HepG2 (cell line): ENCODE data around the gene MTSS2. TPM values are rescaled to one million over a fixed set of nuclear protein-coding genes. Genes with fewer than 3 reads are reported as not detected.
A peak's percentile ranks its signal among the peaks of the same experiment; 100 is the strongest.

Experiments used
- ATAC-seq: fragments of 200-7000 bp; cut with Tn5 transposase; 3 replicates; pipeline ENCODE4 v1.9.1; 2020; ENCODE audit warnings: mild to moderate bottlenecking, moderate library complexity
- BruUV-seq: library from RNA; stranded (reverse); fragments of 400-500 nt; replicated peaks from 2 replicates; lab custom pipeline; 2021; lab: Mats Ljungman, UMichigan
- CTCF ChIA-PET: fragments of 300-600 bp; formaldehyde crosslinking; extraction: SDS; loops from one replicate; lab custom pipeline; 2021; ENCODE audit warnings: low total read pairs, inconsistent platforms, low intra/inter-chr PET ratio; lab: Yijun Ruan, JAX
- POLR2A ChIA-PET: fragments of 350-600 bp; sonication (Branson Sonifier 250); formaldehyde crosslinking; loops from one replicate; lab custom pipeline; 2020; ENCODE audit warnings: antibody characterized with exemption, inconsistent platforms; lab: Yijun Ruan, JAX
- DNase-seq: peaks from one replicate; pipeline ENCODE4 v3.0.0-alpha.2; 2015; ENCODE audit warnings: low spot score
- FAIRE-seq: peaks from 3 replicates; lab custom pipeline; 2011; peaks lifted over from hg19 to GRCh38; lab: Jason Lieb, UNC
- H2AFZ ChIP-seq: one replicate; pipeline ENCODE4 v1.6.1; 2011; ENCODE audit warnings: low read length, inconsistent platforms
- H3K27ac ChIP-seq: fragments of 300-600 bp; 3 replicates; pipeline ENCODE4 v1.8.0; 2011; ENCODE audit warnings: mixed run types, mild to moderate bottlenecking, mixed read lengths, low read length, inconsistent platforms; ENCODE audit not compliant: insufficient read depth; ENCODE audit errors: extremely low read length
- H3K27me3 ChIP-seq, 2 experiments: fragments of 200-600 bp in 1 of 2; 2 replicates in 1 of 2; 3 replicates in 1 of 2; pipeline versions ENCODE4 v1.6.0 to v1.8.0; 2011; ENCODE audit warnings: low read length in 2 of 2, mild to moderate bottlenecking in 2 of 2, moderate library complexity in 2 of 2, inconsistent platforms in 1 of 2; ENCODE audit not compliant: insufficient read depth in 2 of 2, control insufficient read depth in 1 of 2
- H3K36me3 ChIP-seq, 2 experiments: fragments of 200-600 bp in 1 of 2; replicated peaks in 1 of 2; 2 replicates in 1 of 2; 3 replicates in 1 of 2; pipeline versions ENCODE4 v1.5.1 to v1.8.0; 2011; ENCODE audit warnings: low read length in 2 of 2, inconsistent platforms in 1 of 2; ENCODE audit not compliant: insufficient read depth in 2 of 2, control insufficient read depth in 1 of 2
- H3K4me1 ChIP-seq: 2 replicates; pipeline ENCODE4 v1.5.1; 2012; ENCODE audit warnings: low read length, inconsistent platforms; ENCODE audit not compliant: insufficient read depth
- H3K4me2 ChIP-seq: 2 replicates; pipeline ENCODE4 v1.6.0; 2011; ENCODE audit warnings: low read depth, low read length, inconsistent platforms
- H3K4me3 ChIP-seq, 3 experiments: fragments of 200-600 bp in 1 of 3; sonication (generic), shearing (Covaris generic) in 1 of 3; replicated peaks in 1 of 3; 2 replicates each; pipeline ENCODE4 v1.5.1; 2011 to 2016; ENCODE audit warnings: low read length in 3 of 3, inconsistent platforms in 2 of 3, low read depth in 2 of 3, mild to moderate bottlenecking in 2 of 3, control low read depth in 1 of 3, mixed read lengths in 1 of 3; ENCODE audit not compliant: insufficient read depth in 1 of 3
- H3K79me2 ChIP-seq: one replicate; pipeline ENCODE4 v1.6.1; 2011; ENCODE audit warnings: low read length, inconsistent platforms; ENCODE audit not compliant: insufficient read depth
- H3K9ac ChIP-seq: 2 replicates; pipeline ENCODE4 v1.6.0; 2011; ENCODE audit warnings: mild to moderate bottlenecking, low read depth, low read length, inconsistent platforms; ENCODE audit not compliant: insufficient read depth
- H3K9me3 ChIP-seq: 2 replicates; pipeline ENCODE4 v1.5.1; 2012; ENCODE audit warnings: mild to moderate bottlenecking, low read length
- H4K20me1 ChIP-seq: 2 replicates; pipeline ENCODE4 v1.6.0; 2011; ENCODE audit warnings: inconsistent platforms, mild to moderate bottlenecking, low read length, moderate library complexity; ENCODE audit not compliant: insufficient read depth
- CHD2 ChIP-seq: IDR thresholded peaks from 2 replicates; pipeline ENCODE4 v1.6.1; 2011; ENCODE audit warnings: low read depth, low read length, improper control_type of control experiment
- EED ChIP-seq: sonication (generic); formaldehyde crosslinking; IDR thresholded peaks from 2 replicates; pipeline ENCODE4 v1.5.0; 2020; ENCODE audit warnings: mild to moderate bottlenecking, missing genetic modification reagents
- ERF ChIP-seq: IDR thresholded peaks from 2 replicates; pipeline ENCODE4 v1.6.1; 2018; ENCODE audit warnings: missing biosample characterization, missing genetic modification reagents
- FOSL2 ChIP-seq: sonication (generic); formaldehyde crosslinking; IDR thresholded peaks from 2 replicates; pipeline ENCODE4 v1.4.0; 2020; ENCODE audit warnings: missing genetic modification reagents
- FOXA1 ChIP-seq, 2 experiments: fragments of 450-650 bp in 1 of 2; sonication (generic) in 1 of 2; formaldehyde crosslinking in 1 of 2; IDR thresholded peaks; 2 replicates each; pipeline versions ENCODE4 v1.4.0 to v1.6.1; 2016 to 2020; ENCODE audit warnings: missing genetic modification reagents in 1 of 2
- SOX13 ChIP-seq, 3 experiments: fragments of 450-650 bp in 1 of 3; sonication (generic) in 1 of 3; formaldehyde crosslinking in 1 of 3; IDR thresholded peaks in 2 of 3; conservative IDR thresholded peaks in 1 of 3; 2 replicates each; pipeline versions ENCODE4 v1.5.0 to v1.6.1; 2016 to 2020; ENCODE audit warnings: antibody characterized with exemption in 1 of 3, mild to moderate bottlenecking in 1 of 3, missing compliant biosample characterization in 1 of 3, missing genetic modification reagents in 1 of 3, moderate library complexity in 1 of 3
- TEAD3 ChIP-seq: optimal IDR thresholded peaks from 2 replicates; pipeline ENCODE3; 2016; ENCODE audit warnings: borderline replicate concordance
- WGBS: methylation state at CpG from one replicate; pipeline ENCODE4 v1.1.6; 2017; ENCODE audit warnings: low lambda C conversion rate; 5-methylcytosine and 5-hydroxymethylcytosine counted together
- in situ Hi-C: cut with HindIII; loops from 2 replicates; pipeline ENCODE4 v1.10.0; 2017; ENCODE audit warnings: low pct_unique_long_range_greater_than_20kb; ENCODE audit not compliant: extremely low pct_ligation_motif_present
- intact Hi-C: fragments of 100-400 bp; cut with micrococcal nuclease; formaldehyde crosslinking; loops from one replicate; pipeline ENCODE4 v1.10.0; 2022; ENCODE audit not compliant: unreplicated experiment
- polyA plus RNA-seq, 8 experiments: library from polyadenylated mRNA; depleted of rRNA in 3 of 8; stranded (reverse) in 7 of 8; unstranded in 1 of 8; fragments of >200 nt; fragmentation: Illumina TruSeq in 4 of 8; extraction: Trizol in 4 of 8; gene quantifications; 2 replicates each; pipeline versions ENCODE4 v1.2.1 to v1.2.3, GENCODE V29; 2011 to 2016; ENCODE audit warnings: low read depth in 4 of 8, missing spikeins in 1 of 8, mixed read lengths in 1 of 8; ENCODE audit not compliant: insufficient read depth in 1 of 8
- total RNA-seq, 5 experiments: library from RNA; depleted of rRNA; stranded (reverse); fragments of >200 nt; fragmentation: Illumina TruSeq; extraction: Trizol; gene quantifications; 2 replicates each; pipeline ENCODE4 v1.2.3, GENCODE V29; 2016; ENCODE audit warnings: low read depth in 1 of 5
- TF ChIP-seq, protein P1 (sequence below): sonication (generic); formaldehyde crosslinking; IDR thresholded peaks from 2 replicates; pipeline ENCODE4 v1.4.0; 2020; ENCODE audit warnings: missing genetic modification reagents, borderline replicate concordance
- TF ChIP-seq, protein P2 (sequence below): sonication (generic); formaldehyde crosslinking; IDR thresholded peaks from 2 replicates; pipeline ENCODE4 v1.4.0; 2020; ENCODE audit warnings: missing genetic modification reagents, borderline replicate concordance

MTSS2 gene
- total and polyA plus RNA-seq, 2 of the 13 experiments (the other 11 are each of a cell fraction or from before 2014, with no cell fraction given): 132 to 242 TPM

DNA sequence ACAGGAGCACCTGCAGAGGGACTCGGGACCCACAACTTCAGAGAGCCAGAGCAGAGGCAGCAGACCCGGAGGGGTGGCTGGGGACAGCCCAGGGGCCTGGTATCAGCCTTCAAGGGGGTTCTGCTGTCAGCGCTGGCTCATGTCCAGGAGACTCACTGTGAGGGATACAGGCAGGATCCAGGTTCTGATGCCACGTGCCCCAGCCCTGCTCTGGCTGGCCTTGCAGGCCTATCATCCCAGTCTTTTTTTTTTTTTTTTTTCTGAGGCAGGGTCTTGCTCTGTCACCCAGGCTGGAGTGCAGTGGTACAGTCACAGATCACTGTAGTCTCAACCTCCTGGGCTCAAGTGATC lies 9.0 kb upstream of the MTSS2 start (continued):
- TF ChIP-seq, protein P1, sequence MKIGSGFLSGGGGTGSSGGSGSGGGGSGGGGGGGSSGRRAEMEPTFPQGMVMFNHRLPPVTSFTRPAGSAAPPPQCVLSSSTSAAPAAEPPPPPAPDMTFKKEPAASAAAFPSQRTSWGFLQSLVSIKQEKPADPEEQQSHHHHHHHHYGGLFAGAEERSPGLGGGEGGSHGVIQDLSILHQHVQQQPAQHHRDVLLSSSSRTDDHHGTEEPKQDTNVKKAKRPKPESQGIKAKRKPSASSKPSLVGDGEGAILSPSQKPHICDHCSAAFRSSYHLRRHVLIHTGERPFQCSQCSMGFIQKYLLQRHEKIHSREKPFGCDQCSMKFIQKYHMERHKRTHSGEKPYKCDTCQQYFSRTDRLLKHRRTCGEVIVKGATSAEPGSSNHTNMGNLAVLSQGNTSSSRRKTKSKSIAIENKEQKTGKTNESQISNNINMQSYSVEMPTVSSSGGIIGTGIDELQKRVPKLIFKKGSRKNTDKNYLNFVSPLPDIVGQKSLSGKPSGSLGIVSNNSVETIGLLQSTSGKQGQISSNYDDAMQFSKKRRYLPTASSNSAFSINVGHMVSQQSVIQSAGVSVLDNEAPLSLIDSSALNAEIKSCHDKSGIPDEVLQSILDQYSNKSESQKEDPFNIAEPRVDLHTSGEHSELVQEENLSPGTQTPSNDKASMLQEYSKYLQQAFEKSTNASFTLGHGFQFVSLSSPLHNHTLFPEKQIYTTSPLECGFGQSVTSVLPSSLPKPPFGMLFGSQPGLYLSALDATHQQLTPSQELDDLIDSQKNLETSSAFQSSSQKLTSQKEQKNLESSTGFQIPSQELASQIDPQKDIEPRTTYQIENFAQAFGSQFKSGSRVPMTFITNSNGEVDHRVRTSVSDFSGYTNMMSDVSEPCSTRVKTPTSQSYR (CRISPR knock-in tag): no peak
- TF ChIP-seq FOXA1 (IDR thresholded peaks at IDR 0.05) (no peak), FOXA1 (CRISPR knock-in tag; IDR thresholded peaks at IDR 0.05) (no peak), CHD2 (no peak), ERF (CRISPR knock-in tag) (no peak), SOX13 (IDR thresholded peaks at IDR 0.05) (no peak), SOX13 (CRISPR knock-in tag; conservative IDR thresholded peaks at IDR 0.05 in 1 of 2, IDR thresholded peaks at IDR 0.05 in 1 of 2) (no peak)
- TF ChIP-seq, all 625 proteins: peak for 0

DNA sequence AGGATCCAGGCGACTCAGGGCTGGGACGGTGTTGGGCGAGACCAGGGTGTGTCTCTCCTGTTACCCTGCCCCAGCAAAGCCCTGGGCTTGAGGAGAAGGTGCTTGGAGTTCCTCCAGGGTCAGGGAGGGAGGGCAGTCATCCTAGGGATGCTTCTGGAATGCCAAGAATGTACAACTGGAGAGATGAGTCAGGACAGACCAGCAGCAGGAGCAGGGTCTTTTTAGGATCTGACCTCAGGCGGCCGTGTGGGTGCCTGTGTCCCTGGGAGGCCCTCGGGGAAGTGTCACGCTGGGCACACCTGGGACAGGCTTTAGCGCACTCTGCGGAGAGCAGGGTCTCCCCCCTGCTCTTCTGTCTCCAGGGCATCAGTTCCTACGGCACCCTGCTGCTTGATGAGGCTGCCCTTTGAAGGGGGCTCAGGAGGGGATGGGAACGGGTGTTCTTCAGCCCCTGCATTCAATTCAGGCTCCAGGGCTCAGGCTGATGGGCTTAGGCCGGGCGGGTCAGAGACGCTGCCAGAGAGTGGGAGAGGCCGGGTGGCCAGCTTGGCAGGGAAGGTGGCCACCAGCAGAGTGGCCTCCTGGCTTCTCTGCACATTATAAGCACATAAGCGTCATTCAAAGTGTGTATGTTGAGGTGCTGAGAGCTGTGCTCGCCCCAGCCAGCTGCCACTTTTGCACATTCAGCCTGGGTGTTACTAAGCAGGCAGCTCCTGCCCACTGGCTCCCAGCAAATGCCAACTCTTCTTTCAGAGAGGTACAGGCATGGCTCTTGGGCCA lies 8.4 kb upstream of the MTSS2 start:
- no peak overlapping the region for H3K27ac ChIP-seq
- H3K79me2 ChIP-seq: no peaks in the 10 kb centered on the region
- FAIRE-seq (no peak), ATAC-seq (no peak), DNase-seq (no peak)
- H3K4me3 ChIP-seq: no peak overlapping the region
- POLR2A ChIA-PET: interaction anchor here (2.6 kb wide), 1 partner anchor 31 kb away, joined by 14 read pairs; no protein-coding TSS in a partner anchor
- peaks cover 4 to 8% of the 10 kb centered on the region in 2 experiments; a peak in 2 of 5 replicates for H3K36me3 ChIP-seq
- no peaks in the 10 kb centered on the region for H3K9me3 ChIP-seq
- CTCF ChIA-PET: no interaction called here
- intact Hi-C loops (no loop called here), in situ Hi-C loops (no loop called here)
- no peaks in the 10 kb centered on the region for H3K27me3 ChIP-seq
- no peak overlapping the region for H2AFZ ChIP-seq
- TF ChIP-seq FOSL2 (CRISPR knock-in tag): 0 out of 2 replicates have a peak, but pooled peaks have one; percentile 26
- TF ChIP-seq, protein P2, sequence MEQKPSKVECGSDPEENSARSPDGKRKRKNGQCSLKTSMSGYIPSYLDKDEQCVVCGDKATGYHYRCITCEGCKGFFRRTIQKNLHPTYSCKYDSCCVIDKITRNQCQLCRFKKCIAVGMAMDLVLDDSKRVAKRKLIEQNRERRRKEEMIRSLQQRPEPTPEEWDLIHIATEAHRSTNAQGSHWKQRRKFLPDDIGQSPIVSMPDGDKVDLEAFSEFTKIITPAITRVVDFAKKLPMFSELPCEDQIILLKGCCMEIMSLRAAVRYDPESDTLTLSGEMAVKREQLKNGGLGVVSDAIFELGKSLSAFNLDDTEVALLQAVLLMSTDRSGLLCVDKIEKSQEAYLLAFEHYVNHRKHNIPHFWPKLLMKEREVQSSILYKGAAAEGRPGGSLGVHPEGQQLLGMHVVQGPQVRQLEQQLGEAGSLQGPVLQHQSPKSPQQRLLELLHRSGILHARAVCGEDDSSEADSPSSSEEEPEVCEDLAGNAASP: peak; percentile 24; the same call in 1 of the 2 replicates
- no peak for TF ChIP-seq EED (CRISPR knock-in tag)
- peak; percentile 78 for TF ChIP-seq TEAD3
- no peak overlapping the region for H3K4me2 ChIP-seq
- no peak overlapping the region for H3K9ac ChIP-seq
- no peaks in the 10 kb centered on the region for H4K20me1 ChIP-seq
- no TSS peak for BruUV-seq
- 91% methylated on average over 17 of the region's 17 CpGs for WGBS
- peaks cover 60% of the 10 kb centered on the region for H3K4me1 ChIP-seq
